ENCODE data around the gene CLDN8. TPM values are rescaled to one million over a fixed set of nuclear protein-coding genes. Genes with fewer than 3 reads are reported as not detected.

The CLDN8 gene
- total RNA-seq, 1 experiment from 2014 or later: not detected

DNA sequence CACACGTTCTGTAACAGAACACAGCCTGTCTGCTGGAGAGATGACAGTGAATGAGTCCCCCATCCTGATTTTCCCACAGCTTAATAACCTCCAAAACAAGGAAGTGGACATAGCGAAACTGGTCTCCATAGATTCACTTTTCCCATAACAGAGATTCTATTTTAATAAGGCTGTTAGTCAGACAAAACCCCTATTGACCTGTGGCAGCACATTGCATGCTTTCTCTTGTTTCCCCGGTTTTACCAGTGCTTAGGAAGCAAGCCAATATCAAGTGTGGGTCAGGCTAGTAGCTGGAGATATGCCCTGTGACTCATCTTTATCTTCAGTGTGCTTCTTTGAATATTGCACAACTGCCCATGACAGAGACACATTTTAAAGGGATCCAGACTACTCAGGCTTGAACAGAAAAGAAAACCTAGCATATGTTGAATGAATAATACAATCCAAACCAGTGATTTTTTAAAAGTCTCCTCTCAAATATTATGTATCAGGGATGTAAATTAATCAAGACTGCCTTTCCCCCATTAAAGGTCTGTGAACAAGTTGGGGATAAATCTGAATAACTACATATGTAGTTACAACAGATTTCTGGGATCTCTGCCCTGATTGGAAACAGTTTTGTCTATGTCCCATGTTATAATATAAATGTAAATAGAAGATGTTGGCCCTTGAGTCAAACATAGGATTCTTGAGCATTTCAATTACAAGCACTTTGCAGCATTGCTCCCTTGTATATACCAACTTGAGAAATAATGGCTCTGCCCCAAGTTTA is 11.9 kb upstream of the CLDN8 start:
- Mint-ChIP-seq H3K27ac (ENCODE audit: unreplicated experiment) (no peak overlapping the region), H3K27me3 (ENCODE audit: insufficient read depth, unreplicated experiment) (no peaks in the 10 kb centered on the region), H3K4me1 (ENCODE audit: low read depth, unreplicated experiment) (no peaks in the 10 kb centered on the region), H3K36me3 (ENCODE audit: insufficient read depth, unreplicated experiment) (no peaks in the 10 kb centered on the region), H3K4me3 (ENCODE audit: unreplicated experiment) (no peak overlapping the region), H3K9me3 (ENCODE audit: unreplicated experiment) (no peaks in the 10 kb centered on the region)
- Histone ChIP-seq H3K4me1 (peaks cover 9% of the 10 kb centered on the region; the same call in 1 of the 2 replicates), H3K9me3 (no peaks in the 10 kb centered on the region; the same call in 1 of the 2 replicates), H3K36me3 (ENCODE audit: control insufficient read depth, insufficient read depth, low read length) (no peaks in the 10 kb centered on the region), H3K27me3 (replicated peaks; ENCODE audit: control insufficient read depth, insufficient read depth, low read length) (no peaks in the 10 kb centered on the region), H3K4me3 (ENCODE audit: low read depth, low read length) (no peak overlapping the region)
- TF ChIP-seq, protein P1, sequence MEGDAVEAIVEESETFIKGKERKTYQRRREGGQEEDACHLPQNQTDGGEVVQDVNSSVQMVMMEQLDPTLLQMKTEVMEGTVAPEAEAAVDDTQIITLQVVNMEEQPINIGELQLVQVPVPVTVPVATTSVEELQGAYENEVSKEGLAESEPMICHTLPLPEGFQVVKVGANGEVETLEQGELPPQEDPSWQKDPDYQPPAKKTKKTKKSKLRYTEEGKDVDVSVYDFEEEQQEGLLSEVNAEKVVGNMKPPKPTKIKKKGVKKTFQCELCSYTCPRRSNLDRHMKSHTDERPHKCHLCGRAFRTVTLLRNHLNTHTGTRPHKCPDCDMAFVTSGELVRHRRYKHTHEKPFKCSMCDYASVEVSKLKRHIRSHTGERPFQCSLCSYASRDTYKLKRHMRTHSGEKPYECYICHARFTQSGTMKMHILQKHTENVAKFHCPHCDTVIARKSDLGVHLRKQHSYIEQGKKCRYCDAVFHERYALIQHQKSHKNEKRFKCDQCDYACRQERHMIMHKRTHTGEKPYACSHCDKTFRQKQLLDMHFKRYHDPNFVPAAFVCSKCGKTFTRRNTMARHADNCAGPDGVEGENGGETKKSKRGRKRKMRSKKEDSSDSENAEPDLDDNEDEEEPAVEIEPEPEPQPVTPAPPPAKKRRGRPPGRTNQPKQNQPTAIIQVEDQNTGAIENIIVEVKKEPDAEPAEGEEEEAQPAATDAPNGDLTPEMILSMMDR (IDR thresholded peaks at IDR 0.05; ENCODE audit: insufficient read depth in 1 of 2, low read depth in 1 of 2, low read length in 1 of 2, severe bottlenecking in 1 of 2, unreplicated experiment in 1 of 2): no peak
- intact Hi-C loops (cut with micrococcal nuclease; ENCODE audit: unreplicated experiment): no loop called here
- BruUV-seq (replicated peaks): no TSS peak
- ChIA-PET POLR2A (no interaction called here), CTCF (no interaction called here)
- peak; percentile 42 to 43 for DNase-seq

DNA sequence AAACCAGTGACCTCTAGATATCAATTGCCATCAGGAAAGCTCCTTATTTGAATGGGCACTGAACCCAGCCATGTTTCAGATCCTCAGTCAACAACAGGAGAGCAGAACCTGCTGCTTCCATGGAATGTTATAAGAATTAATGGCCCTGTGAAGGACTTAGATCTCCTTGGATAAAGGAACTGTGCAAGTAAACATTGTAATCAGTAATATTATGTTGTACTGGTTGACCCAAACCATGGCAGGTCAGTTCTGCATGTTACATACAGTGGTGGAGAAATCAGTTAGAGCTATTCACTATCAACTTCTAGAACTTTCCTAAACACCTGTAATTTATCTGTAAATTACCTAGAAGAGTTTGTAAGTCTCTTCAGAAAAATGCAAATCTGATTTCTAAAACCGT is 11.2 kb upstream of the CLDN8 start:
- Mint-ChIP-seq H3K4me3 (ENCODE audit: unreplicated experiment) (no peak overlapping the region), H3K27me3 (ENCODE audit: insufficient read depth, unreplicated experiment) (no peaks in the 10 kb centered on the region), H3K9me3 (ENCODE audit: unreplicated experiment) (no peaks in the 10 kb centered on the region), H3K4me1 (ENCODE audit: low read depth, unreplicated experiment) (no peaks in the 10 kb centered on the region), H3K27ac (ENCODE audit: unreplicated experiment) (no peak overlapping the region), H3K36me3 (ENCODE audit: insufficient read depth, unreplicated experiment) (no peaks in the 10 kb centered on the region)
- Histone ChIP-seq H3K27me3 (replicated peaks; ENCODE audit: control insufficient read depth, insufficient read depth, low read length) (no peaks in the 10 kb centered on the region), H3K4me3 (ENCODE audit: low read depth, low read length) (no peak overlapping the region), H3K36me3 (ENCODE audit: control insufficient read depth, insufficient read depth, low read length) (no peaks in the 10 kb centered on the region), H3K4me1 (peaks cover 9% of the 10 kb centered on the region; the same call in 1 of the 2 replicates), H3K9me3 (no peaks in the 10 kb centered on the region; the same call in 1 of the 2 replicates)
- no TSS peak for BruUV-seq (replicated peaks)
- POLR2A ChIA-PET: no interaction called here
- intact Hi-C loops (cut with micrococcal nuclease; ENCODE audit: unreplicated experiment): no loop called here
- TF ChIP-seq, protein P1 (IDR thresholded peaks at IDR 0.05; ENCODE audit: insufficient read depth in 1 of 2, low read depth in 1 of 2, low read length in 1 of 2, severe bottlenecking in 1 of 2, unreplicated experiment in 1 of 2): no peak
- CTCF ChIA-PET: no interaction called here
- no peak for DNase-seq

DNA sequence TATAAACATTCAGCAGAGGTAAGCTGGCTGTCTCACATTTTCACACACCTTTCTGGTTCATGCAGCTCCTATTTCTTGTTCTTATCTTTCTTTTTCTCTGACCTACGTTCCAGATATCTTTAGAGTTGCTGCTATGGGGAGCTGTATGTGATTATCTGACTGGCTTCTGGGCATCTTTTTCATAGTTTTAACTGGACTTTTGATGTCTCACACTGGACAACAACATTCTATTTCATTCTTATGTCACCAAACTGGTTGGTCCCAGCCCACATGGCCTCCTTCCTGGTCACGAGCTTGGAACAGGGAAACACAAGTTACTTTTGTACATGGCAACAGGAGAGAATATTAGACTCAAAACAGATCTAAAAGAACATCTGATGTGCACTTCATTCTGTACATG is 7.7 kb upstream of the CLDN8 start:
- TF ChIP-seq, protein P1 (IDR thresholded peaks at IDR 0.05; ENCODE audit: insufficient read depth in 1 of 2, low read depth in 1 of 2, low read length in 1 of 2, severe bottlenecking in 1 of 2, unreplicated experiment in 1 of 2): no peak
- Mint-ChIP-seq H3K9me3 (ENCODE audit: unreplicated experiment) (no peaks in the 10 kb centered on the region), H3K36me3 (ENCODE audit: insufficient read depth, unreplicated experiment) (no peaks in the 10 kb centered on the region), H3K27ac (ENCODE audit: unreplicated experiment) (no peak overlapping the region), H3K27me3 (ENCODE audit: insufficient read depth, unreplicated experiment) (no peaks in the 10 kb centered on the region), H3K4me1 (ENCODE audit: low read depth, unreplicated experiment) (no peaks in the 10 kb centered on the region), H3K4me3 (ENCODE audit: unreplicated experiment) (no peak overlapping the region)
- no peaks in the 10 kb centered on the region; the same call in 1 of the 2 replicates for H3K9me3 ChIP-seq
- H3K4me3 ChIP-seq (ENCODE audit: low read depth, low read length): no peak overlapping the region
- H3K36me3 ChIP-seq (ENCODE audit: control insufficient read depth, insufficient read depth, low read length): no peaks in the 10 kb centered on the region
- CTCF ChIA-PET: no interaction called here
- H3K4me1 ChIP-seq: peaks cover 9% of the 10 kb centered on the region; the same call in 1 of the 2 replicates
- no peak for DNase-seq
- intact Hi-C loops (cut with micrococcal nuclease; ENCODE audit: unreplicated experiment): no loop called here
- no TSS peak for BruUV-seq (replicated peaks)
- POLR2A ChIA-PET: no interaction called here
- H3K27me3 ChIP-seq (replicated peaks; ENCODE audit: control insufficient read depth, insufficient read depth, low read length): no peaks in the 10 kb centered on the region
